ENCODE measurements around the gene SRRM5. TPM values are rescaled to one million over a fixed set of nuclear protein-coding genes. Genes with fewer than 3 reads are reported as not detected.
A peak's percentile ranks its signal among the peaks of the same experiment; 100 is the strongest.
"Not testable (repeated sequence)": the region's sequence is repeated elsewhere in the genome, so short reads cannot be mapped to it uniquely, and the experiment has no call there.

SRRM5 gene
- total and polyA plus RNA-seq, 2 donors = 0.23 TPM; not detected in 1

- Histone ChIP-seq H3K4me1 (ENCODE audit: insufficient read depth) (no peaks in the 10 kb centered on the region), H3K27ac (ENCODE audit: low read depth) (peak within 1 kb of the TSS; percentile 97), H3K36me3 (ENCODE audit: insufficient read depth) (peaks cover 5% of the 10 kb centered on the region), H3K4me3 (ENCODE audit: low read depth, low read length) (peak within 1 kb of the TSS; percentile 53)
- peak; percentile 99 for DNase-seq (ENCODE audit: extremely low spot score)
- WGBS = under 1% methylated on average over 60 of the region's 60 CpGs
These were observed 15.7 kb upstream of the SRRM5 start, which contains the start of the genes IRGQ and ZNF576 for GRCh38 chr19:43595999-43596841. TSS of gene IRGQ (minus strand) at chr19:43596134. CDS start at chr19:43595338, 796 bp downstream. TSS of gene ZNF576 (plus strand) at chr19:43596595. CDS start at chr19:43597109, 514 bp downstream.

GRCh38 chr19:43596842-43597461 lies 14.9 kb upstream of the SRRM5 start:
- 16% methylated on average over 7 of the region's 7 CpGs for WGBS
- no peak overlapping the region for H3K27ac ChIP-seq (ENCODE audit: low read depth)
- no peak for DNase-seq (ENCODE audit: extremely low spot score)
- peaks cover 5% of the 10 kb centered on the region for H3K36me3 ChIP-seq (ENCODE audit: insufficient read depth)
- H3K4me3 ChIP-seq (ENCODE audit: low read depth, low read length) = peak overlapping the region; percentile 49
- no peaks in the 10 kb centered on the region for H3K4me1 ChIP-seq (ENCODE audit: insufficient read depth)

GRCh38 chr19:43597876-43598275 lies 14.0 kb upstream of the SRRM5 start:
- Histone ChIP-seq H3K4me3 (ENCODE audit: low read depth, low read length) (no peak overlapping the region), H3K27ac (ENCODE audit: low read depth) (no peak overlapping the region), H3K36me3 (ENCODE audit: insufficient read depth) (peaks cover 3% of the 10 kb centered on the region), H3K4me1 (ENCODE audit: insufficient read depth) (no peaks in the 10 kb centered on the region)
- DNase-seq (ENCODE audit: extremely low spot score) = no peak
- 46% methylated on average over 5 of the region's 5 CpGs for whole genome bisulfite sequencing

GRCh38 chr19:43598445-43599240 lies 13.2 kb upstream of the SRRM5 start:
- no peak overlapping the region for H3K27ac ChIP-seq (ENCODE audit: low read depth)
- H3K36me3 ChIP-seq (ENCODE audit: insufficient read depth) = no peaks in the 10 kb centered on the region
- H3K4me1 ChIP-seq (ENCODE audit: insufficient read depth) = no peaks in the 10 kb centered on the region
- no peak overlapping the region for H3K4me3 ChIP-seq (ENCODE audit: low read depth, low read length)
- no peak for DNase-seq (ENCODE audit: extremely low spot score)
- WGBS = 93% methylated on average over 19 of the region's 19 CpGs

GRCh38 chr19:43599635-43600295 lies 12.1 kb upstream of the SRRM5 start:
- 83% methylated on average over 4 of the region's 4 CpGs for WGBS
- no peak overlapping the region for H3K4me3 ChIP-seq (ENCODE audit: low read depth, low read length)
- H3K4me1 ChIP-seq (ENCODE audit: insufficient read depth) = no peaks in the 10 kb centered on the region
- H3K27ac ChIP-seq (ENCODE audit: low read depth) = no peak overlapping the region
- no peak for DNase-seq (ENCODE audit: extremely low spot score)
- no peaks in the 10 kb centered on the region for H3K36me3 ChIP-seq (ENCODE audit: insufficient read depth)

GRCh38 chr19:43600326-43600725 lies 11.6 kb upstream of the SRRM5 start:
- H3K4me1 ChIP-seq (ENCODE audit: insufficient read depth); H3K27ac ChIP-seq (ENCODE audit: low read depth); H3K4me3 ChIP-seq (ENCODE audit: low read depth, low read length); H3K36me3 ChIP-seq (ENCODE audit: insufficient read depth); DNase-seq (ENCODE audit: extremely low spot score): not testable (repeated sequence)
- 79% methylated on average over 5 of the region's 5 CpGs for WGBS

DNA sequence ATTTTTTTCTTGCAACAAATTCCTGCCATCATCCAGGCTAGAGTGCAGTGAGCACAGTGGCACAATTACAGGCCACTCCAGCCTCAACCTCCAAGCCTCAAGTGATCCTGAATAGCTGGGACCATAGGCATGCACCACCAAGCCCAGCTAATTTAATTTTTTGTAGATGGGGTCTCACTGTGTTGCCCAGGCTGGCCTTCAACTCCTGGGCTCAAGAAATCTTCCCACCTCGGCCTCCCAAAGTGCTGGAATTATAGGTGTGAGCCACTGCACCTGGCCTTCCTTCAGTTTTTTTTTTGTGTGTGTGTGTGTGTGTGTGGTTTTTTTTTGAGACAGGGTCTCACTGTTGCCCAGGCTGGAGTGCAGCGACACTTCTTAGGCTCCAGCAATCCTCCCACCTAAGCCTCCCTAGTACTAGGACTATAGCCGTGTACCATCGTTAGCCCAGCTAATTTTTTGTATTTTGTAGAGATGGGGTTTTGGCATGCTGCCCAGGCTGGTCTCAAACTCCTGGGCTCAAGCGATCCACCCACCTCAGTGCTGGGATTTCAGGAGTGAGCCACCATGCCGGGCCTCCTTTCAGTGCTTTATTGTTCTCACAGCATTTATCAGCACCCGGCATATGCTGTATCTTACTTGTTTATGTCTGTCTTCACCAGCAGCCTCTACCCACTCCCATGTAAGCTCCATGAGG lies 5.9 kb upstream of the SRRM5 start:
- Histone ChIP-seq H3K4me1 (ENCODE audit: insufficient read depth) (no peaks in the 10 kb centered on the region), H3K27ac (ENCODE audit: low read depth) (no peak overlapping the region), H3K4me3 (ENCODE audit: low read depth, low read length) (no peak overlapping the region), H3K36me3 (ENCODE audit: insufficient read depth) (peaks cover 2% of the 10 kb centered on the region)
- no peak for DNase-seq (ENCODE audit: extremely low spot score)
- 70% methylated on average over 7 of the region's 7 CpGs for WGBS

- 88% methylated on average over 7 of the region's 7 CpGs for WGBS
- no peak for DNase-seq (ENCODE audit: extremely low spot score)
- Histone ChIP-seq H3K27ac (ENCODE audit: low read depth) (no peak overlapping the region), H3K4me3 (ENCODE audit: low read depth, low read length) (no peak overlapping the region), H3K4me1 (ENCODE audit: insufficient read depth) (no peaks in the 10 kb centered on the region), H3K36me3 (ENCODE audit: insufficient read depth) (peaks cover 2% of the 10 kb centered on the region)
These were observed 5.2 kb upstream of the SRRM5 start for GRCh38 chr19:43606569-43607229.

- Histone ChIP-seq H3K4me3 (ENCODE audit: low read depth, low read length) (no peak overlapping the region), H3K36me3 (ENCODE audit: insufficient read depth) (peaks cover 2% of the 10 kb centered on the region), H3K27ac (ENCODE audit: low read depth) (no peak overlapping the region), H3K4me1 (ENCODE audit: insufficient read depth) (no peaks in the 10 kb centered on the region)
- no peak for DNase-seq (ENCODE audit: extremely low spot score)
- WGBS = 82% methylated on average over 28 of the region's 28 CpGs
These were observed 4.4 kb upstream of the SRRM5 start for GRCh38 chr19:43607238-43608205.

DNA sequence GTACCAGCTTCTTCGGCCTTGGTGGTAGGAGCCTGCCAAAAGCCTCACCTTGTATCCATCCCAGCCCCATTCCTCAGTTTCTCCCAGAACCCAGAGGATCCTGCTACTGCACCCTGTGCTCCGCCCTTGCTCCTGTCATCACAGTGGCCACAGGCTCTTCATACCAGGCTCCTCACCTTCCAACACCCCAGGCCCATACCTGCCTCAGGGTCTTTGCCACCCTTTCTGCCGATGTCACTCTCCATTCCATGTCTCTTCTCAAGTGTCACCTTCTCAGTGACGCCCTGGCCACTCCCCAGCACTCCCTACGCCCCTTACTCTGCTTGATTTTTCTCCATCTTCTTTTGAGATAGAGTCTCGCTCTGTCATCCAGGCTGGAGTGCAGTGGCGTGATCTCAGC lies 2.0 kb upstream of the SRRM5 start:
- WGBS = 84% methylated on average over 7 of the region's 7 CpGs
- Histone ChIP-seq H3K4me1 (ENCODE audit: insufficient read depth) (no peaks in the 10 kb centered on the region), H3K4me3 (ENCODE audit: low read depth, low read length) (no peak overlapping the region), H3K36me3 (ENCODE audit: insufficient read depth) (peaks cover 2% of the 10 kb centered on the region), H3K27ac (ENCODE audit: low read depth) (no peak overlapping the region)
- no peak for DNase-seq (ENCODE audit: extremely low spot score)

- H3K4me3 ChIP-seq (ENCODE audit: low read depth, low read length) = no peak overlapping the region
- H3K36me3 ChIP-seq (ENCODE audit: insufficient read depth) = peaks cover 2% of the 10 kb centered on the region
- H3K4me1 ChIP-seq (ENCODE audit: insufficient read depth) = no peaks in the 10 kb centered on the region
- H3K27ac ChIP-seq (ENCODE audit: low read depth) = no peak overlapping the region
- no peak for DNase-seq (ENCODE audit: extremely low spot score)
- WGBS = 54% methylated on average over 3 of the region's 3 CpGs
These were observed 1.4 kb upstream of the SRRM5 start for GRCh38 chr19:43610493-43610892.

All from urinary bladder (tissue), 4 donors.